Measurements from ENCODE around the gene GGT5.

GGT5 gene

GRCh38 chr22:24181088-24181995, 63.5 kb downstream of the GGT5 start, which contains the start of gene SUSD2:
TSS of gene SUSD2 (plus strand) at chr22:24181487. CDS start at chr22:24181520, 33 bp downstream.
- ATAC-seq (no peak), DNase-seq (no peak)
- Mint-ChIP-seq H3K4me3 (no peak within 1 kb of the TSS), H3K27me3 (no peaks in the 10 kb centered on the region), H3K9me3 (no peaks in the 10 kb centered on the region), H3K27ac (no peak within 1 kb of the TSS), H3K36me3 (ENCODE audit: low read depth) (no peaks in the 10 kb centered on the region), H3K4me1 (no peaks in the 10 kb centered on the region)

GRCh38 chr22:24180316-24181087, 64.4 kb downstream of the GGT5 start:
- no peak overlapping the region for H3K4me3 Mint-ChIP-seq
- no peaks in the 10 kb centered on the region for H3K27me3 Mint-ChIP-seq
- DNase-seq (no peak), ATAC-seq (no peak)
- no peaks in the 10 kb centered on the region for H3K36me3 Mint-ChIP-seq (ENCODE audit: low read depth)
- no peak overlapping the region for H3K27ac Mint-ChIP-seq
- no peaks in the 10 kb centered on the region for H3K4me1 Mint-ChIP-seq
- H3K9me3 Mint-ChIP-seq, result no peaks in the 10 kb centered on the region

- Mint-ChIP-seq H3K4me3 (no peak overlapping the region), H3K27ac (no peak overlapping the region), H3K4me1 (no peaks in the 10 kb centered on the region), H3K27me3 (no peaks in the 10 kb centered on the region), H3K36me3 (ENCODE audit: low read depth) (no peaks in the 10 kb centered on the region), H3K9me3 (no peaks in the 10 kb centered on the region)
- ATAC-seq, result no peak
- no peak for DNase-seq
Observed at GRCh38 chr22:24179478-24180210, 65.2 kb downstream of the GGT5 start.

GRCh38 chr22:24178502-24179440, 66.1 kb downstream of the GGT5 start:
- no peak for DNase-seq
- H3K9me3 Mint-ChIP-seq, result no peaks in the 10 kb centered on the region
- no peaks in the 10 kb centered on the region for H3K4me1 Mint-ChIP-seq
- no peak for ATAC-seq
- no peaks in the 10 kb centered on the region for H3K36me3 Mint-ChIP-seq (ENCODE audit: low read depth)
- no peak overlapping the region for H3K27ac Mint-ChIP-seq
- no peaks in the 10 kb centered on the region for H3K27me3 Mint-ChIP-seq
- no peak overlapping the region for H3K4me3 Mint-ChIP-seq

GRCh38 chr22:24178021-24178431, 66.9 kb downstream of the GGT5 start:
- Mint-ChIP-seq H3K27me3 (no peaks in the 10 kb centered on the region), H3K9me3 (no peaks in the 10 kb centered on the region), H3K36me3 (ENCODE audit: low read depth) (no peaks in the 10 kb centered on the region), H3K27ac (no peak overlapping the region), H3K4me1 (no peaks in the 10 kb centered on the region), H3K4me3 (no peak overlapping the region)
- DNase-seq (no peak), ATAC-seq (no peak)

- DNase-seq, result no peak
- Mint-ChIP-seq H3K36me3 (ENCODE audit: low read depth) (no peaks in the 10 kb centered on the region), H3K4me3 (no peak overlapping the region), H3K27me3 (no peaks in the 10 kb centered on the region), H3K4me1 (no peaks in the 10 kb centered on the region), H3K9me3 (no peaks in the 10 kb centered on the region), H3K27ac (no peak overlapping the region)
- no peak for ATAC-seq
Observed at GRCh38 chr22:24177456-24177855, 67.4 kb downstream of the GGT5 start.

GRCh38 chr22:24177045-24177444, 67.8 kb downstream of the GGT5 start:
- Mint-ChIP-seq H3K36me3 (ENCODE audit: low read depth) (no peaks in the 10 kb centered on the region), H3K27me3 (no peaks in the 10 kb centered on the region), H3K4me3 (no peak overlapping the region), H3K9me3 (no peaks in the 10 kb centered on the region), H3K27ac (no peak overlapping the region), H3K4me1 (no peaks in the 10 kb centered on the region)
- DNase-seq (no peak), ATAC-seq (no peak)

GRCh38 chr22:24176630-24177029, 68.3 kb downstream of the GGT5 start:
- Mint-ChIP-seq H3K4me3 (no peak overlapping the region), H3K27me3 (no peaks in the 10 kb centered on the region)

GRCh38 chr22:24176040-24176439, 68.8 kb downstream of the GGT5 start:
- Mint-ChIP-seq H3K27ac (no peak overlapping the region), H3K4me1 (no peaks in the 10 kb centered on the region), H3K36me3 (ENCODE audit: low read depth) (no peaks in the 10 kb centered on the region), H3K9me3 (no peaks in the 10 kb centered on the region), H3K27me3 (no peaks in the 10 kb centered on the region), H3K4me3 (no peak overlapping the region)
- DNase-seq (no peak), ATAC-seq (no peak)

More at GRCh38 chr22:24176630-24177029, 68.3 kb downstream of the GGT5 start:
- Mint-ChIP-seq H3K27ac (no peak overlapping the region), H3K36me3 (ENCODE audit: low read depth) (no peaks in the 10 kb centered on the region), H3K9me3 (no peaks in the 10 kb centered on the region), H3K4me1 (no peaks in the 10 kb centered on the region)
- DNase-seq, result no peak
- no peak for ATAC-seq

- DNase-seq (peak; percentile 74), ATAC-seq (peak; percentile 45)
- Mint-ChIP-seq H3K36me3 (ENCODE audit: low read depth) (no peaks in the 10 kb centered on the region), H3K4me3 (no peak overlapping the region), H3K9me3 (no peaks in the 10 kb centered on the region), H3K27ac (no peak overlapping the region), H3K27me3 (no peaks in the 10 kb centered on the region), H3K4me1 (no peaks in the 10 kb centered on the region)
Observed at GRCh38 chr22:24175160-24175808, 69.6 kb downstream of the GGT5 start.

GRCh38 chr22:24171822-24172221, 73.1 kb downstream of the GGT5 start:
- H3K4me3 Mint-ChIP-seq, result no peak overlapping the region
- H3K9me3 Mint-ChIP-seq, result no peaks in the 10 kb centered on the region
- no peak for ATAC-seq
- H3K27me3 Mint-ChIP-seq, result no peaks in the 10 kb centered on the region
- peaks cover 5% of the 10 kb centered on the region for H3K36me3 Mint-ChIP-seq (ENCODE audit: low read depth)
- peaks cover 10% of the 10 kb centered on the region for H3K4me1 Mint-ChIP-seq
- H3K27ac Mint-ChIP-seq, result peak overlapping the region; percentile 42
- DNase-seq, result no peak

GRCh38 chr22:24170632-24171031, 74.2 kb downstream of the GGT5 start:
- Mint-ChIP-seq H3K36me3 (ENCODE audit: low read depth) (peaks cover 7% of the 10 kb centered on the region), H3K9me3 (no peaks in the 10 kb centered on the region), H3K27me3 (no peaks in the 10 kb centered on the region), H3K4me1 (peaks cover 11% of the 10 kb centered on the region), H3K4me3 (no peak overlapping the region), H3K27ac (no peak overlapping the region)
- ATAC-seq (no peak), DNase-seq (no peak)

- DNase-seq (no peak), ATAC-seq (no peak)
- Mint-ChIP-seq H3K27me3 (no peaks in the 10 kb centered on the region), H3K9me3 (no peaks in the 10 kb centered on the region), H3K4me3 (no peak overlapping the region), H3K27ac (no peak overlapping the region), H3K4me1 (peaks cover 14% of the 10 kb centered on the region), H3K36me3 (ENCODE audit: low read depth) (peaks cover 7% of the 10 kb centered on the region)
Observed at GRCh38 chr22:24170188-24170587, 74.7 kb downstream of the GGT5 start.
